Activated CD4-positive, alpha-beta T cell treated with anti-CD3 and anti-CD28 coated beads, Interleukin-2, amount 50 U/mL, for 4 hours (primary cell): ENCODE data around the gene PCDHA7.
"Not testable (repeated sequence)": the region's sequence is repeated elsewhere in the genome, so short reads cannot be mapped to it uniquely, and the experiment has no call there.

Experiments used
- DNase-seq, 2 experiments: peaks; one replicate each; pipeline ENCODE4 v3.0.0-alpha.2; 2020

Gene PCDHA7

DNA sequence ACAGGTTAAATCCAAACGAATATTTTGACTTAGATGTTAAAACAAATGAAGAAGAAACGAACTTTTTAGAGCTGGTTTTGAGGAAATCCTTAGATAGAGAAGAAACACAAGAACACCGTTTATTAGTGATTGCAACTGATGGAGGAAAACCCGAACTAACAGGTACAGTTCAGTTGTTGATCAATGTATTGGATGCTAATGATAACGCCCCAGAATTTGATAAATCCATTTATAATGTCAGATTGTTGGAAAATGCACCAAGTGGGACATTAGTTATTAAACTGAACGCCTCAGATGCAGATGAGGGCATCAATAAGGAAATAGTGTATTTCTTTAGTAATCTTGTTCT, 11.8 kb upstream of the PCDHA7 start:
- DNase-seq: no peak

DNA sequence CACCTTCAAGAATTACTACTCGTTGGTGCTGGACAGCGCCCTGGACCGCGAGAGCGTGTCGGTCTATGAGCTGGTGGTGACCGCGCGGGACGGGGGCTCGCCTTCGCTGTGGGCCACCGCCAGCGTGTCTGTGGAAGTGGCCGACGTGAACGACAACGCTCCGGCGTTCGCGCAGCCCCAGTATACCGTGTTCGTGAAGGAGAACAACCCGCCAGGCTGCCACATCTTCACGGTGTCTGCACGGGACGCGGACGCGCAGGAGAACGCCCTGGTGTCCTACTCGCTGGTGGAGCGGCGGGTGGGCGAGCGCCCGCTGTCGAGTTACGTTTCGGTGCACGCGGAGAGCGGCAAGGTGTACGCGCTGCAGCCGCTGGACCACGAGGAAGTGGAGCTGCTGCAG, 11.1 kb upstream of the PCDHA7 start:
- DNase-seq: not testable (repeated sequence)

DNA sequence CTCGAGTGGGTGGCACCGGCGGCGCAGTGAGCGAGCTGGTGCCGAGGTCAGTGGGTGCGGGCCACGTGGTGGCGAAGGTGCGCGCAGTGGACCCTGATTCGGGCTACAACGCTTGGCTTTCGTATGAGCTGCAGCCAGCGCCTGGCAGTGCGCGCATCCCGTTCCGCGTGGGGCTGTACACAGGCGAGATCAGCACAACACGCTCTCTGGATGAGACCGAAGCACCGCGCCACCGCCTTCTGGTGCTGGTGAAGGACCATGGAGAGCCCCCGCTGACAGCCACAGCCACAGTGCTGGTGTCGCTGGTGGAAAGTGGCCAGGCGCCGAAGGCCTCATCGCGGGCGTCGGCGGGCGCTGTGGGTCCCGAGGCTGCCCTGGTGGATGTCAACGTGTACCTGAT, 10.6 kb upstream of the PCDHA7 start:
- no peak for DNase-seq

DNA sequence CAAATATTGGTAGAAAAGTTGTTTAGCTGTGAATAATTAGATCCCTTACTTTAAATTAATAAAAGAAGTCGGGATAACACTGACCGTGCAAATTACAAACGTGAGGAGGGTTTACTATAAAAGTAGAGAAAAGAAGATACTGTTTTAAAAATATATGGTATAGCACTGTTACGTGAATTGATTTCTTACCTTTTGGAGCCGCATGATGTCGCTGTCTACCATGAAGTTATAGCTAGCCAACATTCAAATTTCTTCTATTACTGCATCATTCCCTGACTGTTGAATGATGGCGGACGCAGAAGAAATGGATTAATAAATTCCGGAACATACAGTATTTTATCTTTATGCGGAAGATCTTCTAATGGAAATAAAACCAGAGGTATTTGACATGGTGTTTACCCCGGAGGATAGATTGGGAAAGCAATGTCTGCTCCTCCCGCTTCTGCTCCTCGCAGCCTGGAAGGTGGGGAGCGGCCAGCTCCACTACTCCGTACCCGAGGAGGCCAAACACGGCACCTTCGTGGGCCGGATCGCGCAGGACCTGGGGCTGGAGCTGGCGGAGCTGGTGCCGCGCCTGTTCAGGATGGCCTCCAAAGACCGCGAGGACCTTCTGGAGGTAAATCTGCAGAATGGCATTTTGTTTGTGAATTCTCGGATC, 6.2 kb upstream of the PCDHA7 start, which contains the start of gene PCDHA6:
TSS of gene PCDHA6 (plus strand) at position 257 of the 658 bp plus-strand sequence. CDS start at position 389, 132 bp downstream.
- no peak for DNase-seq

DNA sequence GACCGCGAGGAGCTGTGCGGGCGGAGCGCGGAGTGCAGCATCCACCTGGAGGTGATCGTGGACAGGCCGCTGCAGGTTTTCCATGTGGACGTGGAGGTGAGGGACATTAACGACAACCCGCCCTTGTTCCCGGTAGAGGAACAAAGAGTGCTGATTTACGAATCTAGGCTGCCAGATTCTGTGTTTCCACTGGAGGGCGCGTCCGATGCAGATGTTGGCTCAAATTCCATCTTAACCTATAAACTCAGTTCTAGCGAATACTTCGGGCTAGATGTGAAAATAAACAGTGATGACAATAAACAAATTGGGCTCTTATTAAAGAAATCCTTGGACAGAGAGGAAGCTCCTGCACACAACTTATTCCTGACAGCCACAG, 5.7 kb upstream of the PCDHA7 start:
- no peak for DNase-seq

DNA sequence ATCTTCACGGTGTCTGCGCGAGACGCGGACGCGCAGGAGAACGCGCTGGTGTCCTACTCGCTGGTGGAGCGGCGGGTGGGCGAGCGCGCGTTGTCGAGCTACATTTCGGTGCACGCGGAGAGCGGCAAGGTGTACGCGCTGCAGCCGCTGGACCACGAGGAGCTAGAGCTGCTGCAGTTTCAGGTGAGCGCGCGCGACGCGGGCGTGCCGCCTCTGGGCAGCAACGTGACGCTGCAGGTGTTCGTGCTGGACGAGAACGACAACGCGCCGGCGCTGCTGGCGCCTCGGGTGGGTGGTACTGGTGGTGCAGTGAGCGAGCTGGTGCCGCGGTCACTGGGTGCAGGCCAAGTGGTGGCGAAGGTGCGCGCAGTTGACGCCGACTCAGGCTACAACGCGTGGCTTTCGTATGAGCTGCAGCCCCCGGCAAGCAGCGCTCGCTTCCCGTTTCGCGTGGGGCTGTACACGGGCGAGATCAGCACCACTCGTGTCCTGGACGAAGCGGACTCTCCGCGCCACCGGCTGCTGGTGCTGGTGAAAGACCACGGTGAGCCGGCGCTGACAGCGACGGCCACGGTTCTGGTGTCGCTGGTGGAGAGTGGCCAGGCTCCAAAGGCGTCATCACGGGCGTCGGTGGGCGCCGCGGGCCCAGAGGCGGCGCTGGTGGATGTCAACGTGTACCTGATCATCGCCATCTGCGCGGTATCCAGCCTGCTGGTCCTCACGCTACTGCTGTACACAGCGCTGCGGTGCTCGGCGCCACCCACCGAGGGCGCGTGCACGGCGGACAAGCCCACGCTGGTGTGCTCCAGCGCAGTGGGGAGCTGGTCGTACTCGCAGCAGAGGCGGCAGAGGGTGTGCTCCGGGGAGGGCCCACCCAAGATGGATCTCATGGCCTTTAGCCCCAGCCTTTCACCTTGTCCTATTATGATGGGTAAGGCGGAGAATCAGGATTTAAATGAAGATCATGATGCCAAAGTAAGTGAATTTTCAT, 4.3 kb upstream of the PCDHA7 start:
- DNase-seq: not testable (repeated sequence)

DNA sequence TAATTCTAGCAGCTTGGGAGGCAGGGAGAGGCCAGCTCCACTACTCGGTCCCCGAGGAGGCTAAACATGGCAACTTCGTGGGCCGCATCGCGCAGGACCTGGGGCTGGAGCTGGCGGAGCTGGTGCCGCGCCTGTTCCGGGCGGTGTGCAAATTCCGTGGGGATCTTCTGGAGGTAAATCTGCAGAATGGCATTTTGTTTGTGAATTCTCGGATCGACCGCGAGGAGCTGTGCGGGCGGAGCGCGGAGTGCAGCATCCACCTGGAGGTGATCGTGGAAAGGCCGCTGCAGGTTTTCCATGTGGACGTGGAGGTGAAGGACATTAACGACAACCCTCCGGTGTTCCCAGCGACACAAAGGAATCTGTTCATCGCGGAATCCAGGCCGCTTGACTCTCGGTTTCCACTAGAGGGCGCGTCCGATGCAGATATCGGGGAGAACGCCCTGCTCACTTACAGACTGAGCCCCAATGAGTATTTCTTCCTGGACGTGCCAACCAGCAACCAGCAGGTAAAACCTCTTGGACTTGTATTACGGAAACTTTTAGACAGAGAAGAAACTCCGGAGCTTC, 455 bp downstream of the PCDHA7 start:
- not testable (repeated sequence) for DNase-seq

DNA sequence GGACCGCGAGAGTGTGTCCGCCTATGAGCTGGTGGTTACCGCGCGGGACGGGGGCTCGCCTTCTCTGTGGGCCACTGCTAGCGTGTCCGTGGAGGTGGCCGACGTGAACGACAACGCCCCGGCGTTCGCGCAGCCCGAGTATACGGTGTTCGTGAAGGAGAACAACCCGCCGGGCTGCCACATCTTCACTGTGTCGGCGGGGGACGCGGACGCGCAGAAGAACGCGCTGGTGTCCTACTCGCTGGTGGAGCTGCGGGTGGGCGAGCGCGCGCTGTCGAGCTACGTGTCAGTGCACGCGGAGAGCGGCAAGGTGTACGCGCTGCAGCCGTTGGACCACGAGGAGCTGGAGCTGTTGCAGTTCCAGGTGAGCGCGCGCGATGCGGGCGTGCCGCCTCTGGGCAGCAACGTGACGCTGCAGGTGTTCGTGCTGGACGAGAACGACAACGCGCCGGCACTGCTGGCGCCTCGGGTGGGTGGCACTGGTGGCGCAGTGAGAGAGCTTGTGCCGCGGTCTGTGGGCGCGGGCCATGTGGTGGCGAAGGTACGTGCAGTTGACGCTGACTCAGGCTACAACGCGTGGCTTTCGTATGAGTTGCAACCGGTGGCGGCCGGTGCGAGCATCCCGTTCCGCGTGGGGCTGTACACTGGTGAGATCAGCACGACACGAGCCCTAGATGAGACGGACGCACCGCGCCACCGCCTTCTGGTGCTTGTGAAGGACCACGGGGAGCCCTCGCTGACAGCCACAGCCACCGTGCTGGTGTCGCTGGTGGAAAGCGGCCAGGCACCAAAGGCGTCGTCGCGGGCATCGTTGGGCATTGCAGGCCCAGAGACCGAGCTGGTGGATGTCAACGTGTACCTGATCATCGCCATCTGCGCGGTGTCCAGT, 1.8 kb downstream of the PCDHA7 start:
- DNase-seq: no peak

DNA sequence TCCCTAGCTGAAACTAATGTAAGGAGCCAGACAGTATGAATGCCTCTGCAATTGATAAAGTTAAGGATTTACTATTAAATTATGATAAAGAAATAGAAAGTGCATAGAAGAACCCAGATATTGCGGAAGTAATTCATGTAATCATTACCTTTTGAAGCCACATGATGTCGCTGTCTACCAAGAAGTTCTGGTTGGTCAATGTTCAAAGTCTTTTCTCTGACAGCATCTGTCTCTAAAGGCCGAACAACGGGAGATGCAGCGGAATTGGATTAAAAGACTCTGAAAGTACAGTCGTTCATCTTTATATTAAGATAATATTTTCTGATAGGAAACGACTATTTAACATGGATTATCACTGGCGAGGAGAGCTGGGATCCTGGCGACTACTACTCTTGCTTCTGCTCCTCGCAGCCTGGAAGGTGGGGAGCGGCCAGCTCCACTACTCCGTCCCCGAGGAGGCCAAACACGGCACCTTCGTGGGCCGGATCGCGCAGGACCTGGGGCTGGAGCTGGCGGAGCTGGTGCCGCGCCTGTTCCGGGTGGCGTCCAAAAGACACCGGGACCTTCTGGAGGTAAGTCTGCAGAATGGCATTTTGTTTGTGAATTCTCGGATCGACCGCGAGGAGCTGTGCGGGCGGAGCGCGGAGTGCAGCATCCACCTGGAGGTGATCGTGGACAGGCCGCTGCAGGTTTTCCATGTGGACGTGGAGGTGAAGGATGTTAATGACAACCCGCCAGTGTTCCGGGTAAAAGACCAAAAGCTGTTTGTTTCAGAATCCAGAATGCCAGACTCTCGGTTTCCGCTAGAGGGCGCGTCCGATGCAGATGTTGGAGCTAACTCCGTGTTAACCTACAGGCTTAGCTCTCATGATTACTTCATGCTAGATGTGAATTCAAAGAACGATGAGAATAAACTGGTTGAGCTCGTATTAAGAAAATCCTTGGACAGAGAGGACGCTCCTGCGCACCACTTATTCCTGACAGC, 7.2 kb downstream of the PCDHA7 start, which contains the start of gene PCDHA8:
TSS of gene PCDHA8 (plus strand) at position 210 of the 985 bp plus-strand sequence. CDS start at position 345, 135 bp downstream.
- no peak for DNase-seq

DNA sequence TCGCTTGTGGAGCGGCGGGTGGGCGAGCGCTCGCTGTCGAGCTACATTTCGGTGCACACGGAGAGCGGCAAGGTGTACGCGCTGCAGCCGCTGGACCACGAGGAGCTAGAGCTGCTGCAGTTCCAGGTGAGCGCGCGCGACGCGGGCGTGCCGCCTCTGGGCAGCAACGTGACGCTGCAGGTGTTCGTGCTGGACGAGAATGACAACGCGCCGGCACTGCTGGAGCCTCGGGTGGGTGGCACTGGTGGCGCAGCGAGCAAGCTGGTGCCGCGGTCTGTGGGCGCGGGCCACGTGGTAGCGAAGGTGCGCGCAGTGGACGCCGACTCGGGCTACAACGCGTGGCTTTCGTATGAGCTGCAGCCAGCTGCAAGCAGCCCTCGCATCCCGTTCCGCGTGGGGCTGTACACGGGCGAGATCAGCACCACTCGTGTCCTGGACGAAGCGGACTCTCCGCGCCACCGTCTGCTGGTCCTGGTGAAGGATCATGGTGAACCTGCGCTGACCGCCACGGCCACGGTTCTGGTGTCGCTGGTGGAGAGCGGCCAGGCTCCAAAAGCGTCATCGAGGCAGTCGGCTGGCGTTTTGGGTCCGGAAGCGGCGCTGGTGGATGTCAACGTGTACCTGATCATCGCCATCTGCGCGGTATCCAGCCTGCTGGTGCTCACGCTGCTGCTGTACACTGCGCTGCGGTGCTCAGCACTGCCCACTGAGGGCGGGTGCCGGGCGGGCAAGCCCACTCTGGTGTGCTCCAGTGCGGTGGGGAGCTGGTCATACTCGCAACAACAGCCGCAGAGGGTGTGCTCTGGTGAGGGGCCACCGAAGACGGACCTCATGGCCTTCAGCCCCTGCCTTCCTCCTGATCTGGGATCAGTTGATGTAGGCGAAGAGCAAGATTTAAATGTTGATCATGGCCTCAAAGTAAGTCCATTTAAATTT, 9.0 kb downstream of the PCDHA7 start:
- DNase-seq: no peak

DNA sequence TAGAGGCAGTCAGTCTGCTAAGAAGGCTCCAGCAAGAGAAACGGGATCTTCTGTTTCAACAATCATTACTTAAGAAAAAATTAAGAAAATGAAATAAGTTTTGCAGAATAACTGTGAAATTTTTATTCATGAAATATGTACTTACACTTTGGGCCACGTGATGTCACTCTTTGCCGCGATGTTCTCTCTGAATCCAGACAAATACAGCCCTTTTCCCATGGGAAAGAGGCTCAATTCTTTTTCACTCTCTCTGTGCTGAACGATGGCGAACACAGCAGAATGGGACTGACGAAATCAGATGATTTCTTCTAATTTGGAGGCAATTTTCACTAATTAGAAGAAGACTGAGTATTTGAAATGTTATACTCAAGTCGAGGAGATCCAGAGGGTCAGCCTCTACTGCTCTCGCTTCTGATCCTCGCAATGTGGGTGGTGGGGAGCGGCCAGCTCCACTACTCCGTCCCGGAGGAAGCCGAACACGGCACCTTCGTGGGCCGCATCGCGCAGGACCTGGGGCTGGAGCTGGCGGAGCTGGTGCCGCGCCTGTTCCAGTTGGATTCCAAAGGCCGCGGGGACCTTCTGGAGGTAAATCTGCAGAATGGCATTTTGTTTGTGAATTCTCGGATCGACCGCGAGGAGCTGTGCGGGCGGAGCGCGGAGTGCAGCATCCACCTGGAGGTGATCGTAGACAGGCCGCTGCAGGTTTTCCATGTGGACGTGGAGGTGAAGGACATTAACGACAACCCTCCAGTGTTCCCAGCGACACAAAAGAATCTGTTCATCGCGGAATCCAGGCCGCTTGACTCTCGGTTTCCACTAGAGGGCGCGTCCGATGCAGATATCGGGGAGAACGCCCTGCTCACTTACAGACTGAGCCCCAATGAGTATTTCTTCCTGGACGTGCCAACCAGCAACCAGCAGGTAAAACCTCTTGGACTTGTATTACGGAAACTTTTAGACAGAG, 14.4 kb downstream of the PCDHA7 start, which contains the start of gene PCDHA9:
TSS of gene PCDHA9 (plus strand) at position 244 of the 964 bp plus-strand sequence. CDS start at position 358, 114 bp downstream.
- DNase-seq: not testable (repeated sequence)

DNA sequence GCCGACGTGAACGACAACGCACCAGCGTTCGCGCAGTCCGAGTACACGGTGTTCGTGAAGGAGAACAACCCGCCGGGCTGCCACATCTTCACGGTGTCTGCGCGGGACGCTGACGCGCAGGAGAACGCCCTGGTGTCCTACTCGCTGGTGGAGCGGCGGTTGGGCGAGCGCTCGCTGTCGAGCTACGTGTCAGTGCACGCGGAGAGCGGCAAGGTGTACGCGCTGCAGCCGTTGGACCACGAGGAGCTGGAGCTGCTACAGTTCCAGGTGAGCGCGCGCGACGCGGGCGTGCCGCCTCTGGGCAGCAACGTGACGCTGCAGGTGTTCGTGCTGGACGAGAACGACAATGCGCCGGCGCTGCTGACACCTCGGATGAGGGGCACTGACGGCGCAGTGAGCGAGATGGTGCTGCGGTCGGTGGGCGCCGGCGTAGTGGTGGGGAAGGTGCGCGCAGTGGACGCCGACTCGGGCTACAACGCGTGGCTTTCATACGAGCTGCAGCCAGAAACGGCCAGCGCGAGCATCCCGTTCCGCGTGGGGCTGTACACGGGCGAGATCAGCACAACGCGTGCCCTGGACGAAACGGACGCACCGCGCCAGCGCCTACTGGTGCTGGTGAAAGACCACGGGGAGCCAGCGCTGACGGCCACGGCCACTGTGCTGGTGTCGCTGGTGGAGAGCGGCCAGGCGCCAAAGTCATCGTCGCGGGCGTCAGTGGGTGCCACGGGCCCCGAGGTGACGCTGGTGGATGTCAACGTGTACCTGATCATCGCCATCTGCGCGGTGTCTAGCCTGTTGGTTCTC, 16.0 kb downstream of the PCDHA7 start:
- DNase-seq: not testable (repeated sequence)

DNA sequence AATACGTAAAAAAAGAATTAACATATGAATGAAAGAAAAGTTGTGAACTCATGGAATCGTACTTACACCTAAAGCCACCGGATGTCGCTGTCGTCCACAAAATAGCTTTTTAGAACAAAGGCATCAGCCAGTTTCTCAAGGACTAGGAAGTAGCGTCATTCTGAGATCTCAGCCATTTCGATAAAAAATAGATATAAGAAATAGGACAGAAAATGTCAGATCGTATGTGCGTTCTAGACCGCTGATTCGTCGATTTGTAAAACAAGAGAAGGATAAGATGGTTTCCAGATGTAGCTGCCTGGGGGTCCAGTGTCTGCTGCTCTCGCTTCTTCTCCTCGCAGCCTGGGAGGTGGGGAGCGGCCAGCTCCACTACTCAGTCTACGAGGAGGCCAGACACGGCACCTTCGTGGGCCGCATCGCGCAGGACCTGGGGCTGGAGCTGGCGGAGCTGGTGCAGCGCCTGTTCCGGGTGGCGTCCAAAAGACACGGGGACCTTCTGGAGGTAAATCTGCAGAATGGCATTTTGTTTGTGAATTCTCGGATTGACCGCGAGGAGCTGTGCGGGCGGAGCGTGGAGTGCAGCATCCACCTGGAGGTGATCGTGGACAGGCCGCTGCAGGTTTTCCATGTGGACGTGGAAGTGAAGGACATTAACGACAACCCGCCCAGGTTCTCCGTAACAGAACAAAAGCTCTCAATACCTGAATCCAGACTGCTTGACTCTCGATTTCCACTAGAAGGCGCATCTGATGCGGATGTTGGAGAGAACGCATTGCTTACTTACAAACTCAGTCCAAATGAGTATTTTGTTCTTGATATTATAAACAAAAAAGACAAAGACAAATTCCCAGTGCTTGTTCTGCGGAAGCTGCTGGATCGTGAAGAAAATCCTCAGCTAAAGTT, 22.0 kb downstream of the PCDHA7 start, which contains the start of gene PCDHA10:
TSS of gene PCDHA10 (plus strand) at position 126 of the 903 bp plus-strand sequence. CDS start at position 278, 152 bp downstream.
- DNase-seq: no peak

DNA sequence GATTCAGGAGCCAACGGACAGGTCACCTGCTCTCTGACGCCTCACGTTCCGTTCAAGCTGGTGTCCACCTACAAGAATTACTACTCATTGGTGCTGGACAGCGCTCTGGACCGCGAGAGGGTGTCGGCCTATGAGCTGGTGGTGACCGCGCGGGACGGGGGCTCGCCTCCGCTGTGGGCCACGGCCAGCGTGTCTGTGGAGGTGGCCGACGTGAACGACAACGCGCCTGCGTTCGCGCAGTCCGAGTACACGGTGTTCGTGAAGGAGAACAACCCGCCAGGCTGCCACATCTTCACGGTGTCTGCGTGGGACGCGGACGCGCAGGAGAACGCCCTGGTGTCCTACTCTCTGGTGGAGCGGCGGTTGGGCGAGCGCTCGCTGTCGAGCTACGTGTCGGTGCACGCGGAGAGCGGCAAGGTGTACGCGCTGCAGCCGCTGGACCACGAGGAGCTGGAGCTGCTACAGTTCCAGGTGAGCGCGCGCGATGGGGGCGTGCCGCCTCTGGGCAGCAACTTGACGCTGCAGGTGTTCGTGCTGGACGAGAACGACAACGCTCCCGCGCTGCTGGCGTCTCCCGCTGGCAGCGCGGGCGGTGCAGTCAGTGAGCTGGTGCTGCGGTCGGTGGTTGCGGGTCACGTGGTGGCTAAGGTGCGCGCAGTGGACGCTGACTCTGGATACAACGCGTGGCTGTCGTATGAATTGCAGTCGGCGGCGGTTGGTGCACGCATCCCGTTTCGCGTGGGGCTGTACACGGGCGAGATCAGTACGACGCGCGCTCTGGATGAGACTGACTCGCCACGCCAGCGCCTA, 23.3 kb downstream of the PCDHA7 start:
- DNase-seq: no peak

DNA sequence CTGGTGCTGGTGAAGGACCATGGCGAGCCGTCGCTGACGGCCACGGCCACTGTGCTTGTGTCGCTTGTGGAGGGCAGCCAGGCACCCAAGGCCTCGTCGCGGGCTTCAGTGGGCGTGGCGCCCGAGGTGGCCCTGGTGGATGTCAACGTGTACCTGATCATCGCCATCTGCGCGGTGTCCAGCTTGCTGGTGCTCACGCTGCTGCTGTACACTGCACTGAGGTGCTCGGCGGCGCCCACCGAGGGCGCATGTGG, 23.8 kb downstream of the PCDHA7 start:
- no peak for DNase-seq
